C4-2B (cell line): ENCODE data around the gene ZNF219.

Experiments
- ZFX ChIP-seq: fragments of 450-650 bp; IDR thresholded peaks from 2 replicates; pipeline ENCODE4 v1.6.1; 2017
- TF ChIP-seq, protein P1 (sequence below): fragments of 450-650 bp; conservative IDR thresholded peaks from 2 replicates; pipeline ENCODE4 v1.5.1; 2017; ENCODE audit warnings: mild to moderate bottlenecking

DNA sequence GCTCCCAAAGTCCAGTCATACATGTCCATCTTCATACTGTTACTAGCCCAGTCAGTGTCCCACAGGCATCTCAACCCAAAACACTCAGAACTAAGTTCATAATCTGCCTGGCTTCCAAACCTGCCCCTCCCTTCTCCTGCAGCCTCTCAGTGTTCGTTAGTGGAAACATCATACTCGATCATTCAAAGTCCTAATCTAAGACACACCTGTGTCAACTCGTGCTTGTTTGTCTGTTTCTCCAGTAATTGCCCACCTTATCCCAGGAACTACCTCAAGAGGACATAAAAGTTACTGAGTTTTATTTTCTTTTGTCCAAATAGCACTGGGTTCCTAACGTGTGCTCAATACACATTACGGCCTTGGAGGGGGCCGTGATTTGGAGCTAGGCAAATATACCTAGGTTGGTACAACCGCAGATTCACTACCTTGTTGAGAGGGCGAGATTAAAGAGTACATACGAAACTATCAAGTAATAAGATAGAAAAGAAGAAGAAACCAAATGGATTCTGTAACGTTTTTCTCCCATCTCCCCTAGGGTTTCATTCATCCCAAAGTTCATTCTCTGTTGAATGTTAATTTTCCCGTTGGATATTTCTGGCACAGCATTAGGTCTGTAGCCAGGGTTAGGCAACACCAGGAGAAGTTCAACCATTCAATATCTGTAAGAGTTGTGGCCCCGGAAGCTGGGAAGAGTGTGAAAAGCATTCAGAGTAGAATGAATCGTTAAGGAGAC is 37.7 kb downstream of the ZNF219 start:
- TF ChIP-seq, protein P1, sequence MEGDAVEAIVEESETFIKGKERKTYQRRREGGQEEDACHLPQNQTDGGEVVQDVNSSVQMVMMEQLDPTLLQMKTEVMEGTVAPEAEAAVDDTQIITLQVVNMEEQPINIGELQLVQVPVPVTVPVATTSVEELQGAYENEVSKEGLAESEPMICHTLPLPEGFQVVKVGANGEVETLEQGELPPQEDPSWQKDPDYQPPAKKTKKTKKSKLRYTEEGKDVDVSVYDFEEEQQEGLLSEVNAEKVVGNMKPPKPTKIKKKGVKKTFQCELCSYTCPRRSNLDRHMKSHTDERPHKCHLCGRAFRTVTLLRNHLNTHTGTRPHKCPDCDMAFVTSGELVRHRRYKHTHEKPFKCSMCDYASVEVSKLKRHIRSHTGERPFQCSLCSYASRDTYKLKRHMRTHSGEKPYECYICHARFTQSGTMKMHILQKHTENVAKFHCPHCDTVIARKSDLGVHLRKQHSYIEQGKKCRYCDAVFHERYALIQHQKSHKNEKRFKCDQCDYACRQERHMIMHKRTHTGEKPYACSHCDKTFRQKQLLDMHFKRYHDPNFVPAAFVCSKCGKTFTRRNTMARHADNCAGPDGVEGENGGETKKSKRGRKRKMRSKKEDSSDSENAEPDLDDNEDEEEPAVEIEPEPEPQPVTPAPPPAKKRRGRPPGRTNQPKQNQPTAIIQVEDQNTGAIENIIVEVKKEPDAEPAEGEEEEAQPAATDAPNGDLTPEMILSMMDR: no peak
- no peak for TF ChIP-seq ZFX
